ENCODE data around the gene NCOR2.

Gene NCOR2

DNA sequence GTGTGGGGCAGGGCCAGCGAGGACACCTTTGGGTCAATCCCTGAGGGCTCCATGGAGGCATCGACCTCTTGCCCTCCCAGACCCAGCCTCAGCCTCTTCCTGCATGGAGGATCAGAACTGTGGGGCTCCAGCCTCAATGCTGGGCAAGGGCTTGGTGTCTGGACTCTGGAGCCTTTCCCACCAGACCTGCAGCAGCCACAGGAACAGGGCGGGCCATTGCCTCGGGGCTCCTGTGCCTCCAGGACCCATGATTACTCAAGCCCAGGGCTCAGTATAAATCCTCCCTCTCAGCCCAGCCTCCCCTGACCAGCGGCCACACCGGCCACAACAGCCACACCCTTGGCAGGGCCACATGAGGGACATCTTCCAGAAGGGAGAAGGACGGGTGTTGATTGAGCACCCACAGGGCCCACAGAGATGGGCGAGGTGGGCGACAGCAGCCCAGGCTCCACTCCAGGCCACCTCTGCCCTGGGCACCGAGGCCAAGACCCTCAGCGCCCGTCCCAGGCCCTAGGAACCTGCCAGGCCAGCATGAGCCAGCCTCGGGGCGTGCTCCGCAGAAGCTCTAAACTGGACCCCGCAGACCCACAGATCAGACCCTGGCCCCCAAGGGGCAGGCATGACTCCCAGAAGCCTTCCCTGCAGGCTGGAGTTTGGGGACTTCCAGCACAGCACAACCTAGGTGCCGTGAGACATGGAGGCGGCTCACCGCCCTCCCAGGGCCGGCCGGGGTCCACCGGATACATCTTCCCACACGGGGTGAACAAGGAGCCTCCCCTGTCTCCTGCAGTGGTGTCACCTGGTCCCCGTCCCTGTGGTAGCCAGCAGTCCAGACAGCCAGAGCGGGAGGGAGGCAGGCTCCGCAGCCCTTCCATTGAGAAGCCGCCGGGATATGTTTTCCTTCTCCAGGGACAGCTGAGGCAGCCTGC is 25.1 kb downstream of the NCOR2 start:
- DNase-seq = no peak

GRCh38 chr12:124541322-124541721 is 26.1 kb downstream of the NCOR2 start:
- no peak for DNase-seq

GRCh38 chr12:124539084-124540041 is 28.0 kb downstream of the NCOR2 start:
- no peak for DNase-seq

- DNase-seq = no peak
Measured at GRCh38 chr12:124538194-124539082, 29.0 kb downstream of the NCOR2 start.

DNA sequence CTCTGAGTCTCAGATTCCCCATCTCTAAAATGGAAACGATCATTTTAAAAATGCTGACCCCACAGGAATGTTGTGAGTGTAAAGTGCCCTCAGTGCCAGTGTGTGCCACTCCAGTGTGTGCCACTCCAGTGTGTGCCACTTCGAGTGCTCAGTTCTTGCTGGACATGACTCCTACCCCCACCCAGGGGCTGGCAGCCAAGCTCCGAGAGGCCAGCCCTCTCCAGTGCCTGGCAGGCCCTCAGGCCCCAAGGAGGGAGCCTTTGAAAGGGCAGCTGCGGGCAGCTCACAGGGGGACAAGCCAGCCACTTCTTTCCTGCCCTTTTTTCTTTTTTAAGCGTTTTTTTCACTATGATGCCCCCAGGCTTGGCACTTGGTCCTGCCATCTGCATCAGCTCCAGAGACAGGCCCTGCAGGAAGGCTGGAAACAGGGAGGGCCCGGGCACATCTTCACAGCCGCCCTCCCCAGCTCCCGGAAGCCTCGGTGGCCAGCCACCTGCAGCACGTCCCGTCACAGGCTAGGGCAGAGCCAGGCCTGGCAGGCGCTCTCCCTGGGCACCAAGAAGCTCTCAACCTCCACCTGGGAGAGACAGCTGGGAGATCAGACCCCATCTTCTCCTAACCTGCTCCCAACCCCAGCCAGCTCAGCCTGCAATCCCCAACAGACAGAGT is 29.8 kb downstream of the NCOR2 start:
- DNase-seq = no peak

DNA sequence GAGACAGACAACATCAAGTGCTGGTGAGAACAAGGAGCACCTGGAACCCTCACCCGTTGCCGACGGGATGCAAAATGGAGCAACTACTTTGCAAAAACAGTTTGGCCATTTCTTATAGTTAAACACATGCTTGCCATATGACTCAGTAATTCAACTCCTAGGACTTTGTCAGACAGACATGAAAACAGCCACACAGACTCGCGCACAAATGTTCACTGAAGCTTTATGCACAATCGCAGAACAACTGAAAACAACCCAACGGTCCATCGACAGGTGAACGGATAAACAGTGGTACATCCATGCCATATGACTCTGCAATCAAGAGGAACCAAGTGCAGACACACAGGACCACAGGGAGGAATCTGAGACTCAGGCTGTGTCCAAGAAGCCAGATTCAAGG is 30.8 kb downstream of the NCOR2 start:
- no peak for DNase-seq

GRCh38 chr12:124534776-124535740 is 32.4 kb downstream of the NCOR2 start:
- DNase-seq = no peak

- no peak for DNase-seq
Measured at GRCh38 chr12:124533456-124533855, 34.0 kb downstream of the NCOR2 start.

- DNase-seq = no peak
Measured at GRCh38 chr12:124532967-124533366, 34.4 kb downstream of the NCOR2 start.

GRCh38 chr12:124532331-124532750 is 35.1 kb downstream of the NCOR2 start:
- DNase-seq = peak; percentile 75

DNA sequence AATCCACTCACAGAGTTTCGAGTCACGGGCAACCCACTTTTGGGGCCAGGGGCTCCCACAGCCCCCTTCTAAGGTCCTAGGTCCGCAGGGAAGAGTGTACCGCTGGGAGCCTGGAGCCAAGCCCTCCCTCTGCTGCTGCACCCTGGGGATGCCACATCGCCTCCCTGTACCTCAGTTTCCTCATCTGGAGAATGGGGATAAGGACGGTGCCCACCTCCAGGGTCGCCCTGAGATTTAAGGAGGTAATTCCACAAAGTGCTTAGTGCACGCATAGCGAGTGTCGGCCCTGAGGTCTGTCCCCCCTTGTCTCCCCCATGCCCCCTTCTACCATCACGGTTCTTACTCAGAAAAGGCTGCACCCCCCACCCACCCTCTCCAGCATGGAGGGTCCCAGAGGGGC is 35.5 kb downstream of the NCOR2 start:
- DNase-seq = no peak

- peak; percentile 93 for DNase-seq
Measured at GRCh38 chr12:124531281-124531745, 36.1 kb downstream of the NCOR2 start.

DNA sequence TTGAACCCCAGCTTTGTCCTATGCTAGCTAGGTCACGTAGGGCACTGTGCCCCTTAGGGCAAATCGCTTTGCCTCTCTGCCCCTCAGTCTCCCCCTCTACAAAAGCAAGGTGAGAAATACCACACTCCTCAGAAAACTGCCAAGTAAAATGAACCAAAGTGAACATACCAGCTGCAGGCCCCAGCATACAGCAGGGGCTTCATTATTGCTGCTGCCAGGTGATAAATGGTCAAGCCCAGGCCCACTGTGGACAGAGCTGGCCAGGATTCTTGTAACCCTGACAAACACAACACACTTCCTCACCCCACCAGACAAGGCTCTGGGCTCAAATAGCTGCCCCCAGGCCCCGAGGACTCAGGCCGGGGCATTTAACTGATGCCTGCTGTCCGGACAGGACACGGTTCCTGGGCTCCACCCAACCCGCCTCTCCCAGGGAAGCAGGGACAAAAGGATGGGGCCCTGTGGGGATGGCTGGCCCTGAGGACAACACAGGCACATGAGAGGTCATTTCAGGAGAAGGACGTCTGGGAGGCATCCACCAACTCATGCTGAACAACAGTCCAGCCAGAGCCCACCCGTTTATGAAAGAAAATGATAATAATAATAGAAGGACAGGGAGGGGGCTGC is 36.7 kb downstream of the NCOR2 start:
- DNase-seq = no peak

- no peak for DNase-seq
Measured at GRCh38 chr12:124529565-124530276, 37.7 kb downstream of the NCOR2 start.

GRCh38 chr12:124527861-124528561 is 39.4 kb downstream of the NCOR2 start:
- DNase-seq = peak; percentile 86

- DNase-seq = no peak
Measured at GRCh38 chr12:124525927-124526692, 41.3 kb downstream of the NCOR2 start.

GRCh38 chr12:124525455-124525854 is 42.0 kb downstream of the NCOR2 start:
- DNase-seq = no peak

Measured in retina (tissue), 1 donor.